Fibroblast of the aortic adventitia (primary cell): ENCODE data around the gene NSD1. TPM values are rescaled to one million over a fixed set of nuclear protein-coding genes. Genes with fewer than 3 reads are reported as not detected.
"Not testable (repeated sequence)": the region's sequence is repeated elsewhere in the genome, so short reads cannot be mapped to it uniquely, and the experiment has no call there.

Source experiments
- DNase-seq: peaks from one replicate; pipeline ENCODE4 v3.0.0-alpha.2; 2010; ENCODE audit warnings: low read depth
- H3K4me3 ChIP-seq: 2 replicates; pipeline ENCODE4 v1.5.1; 2011; ENCODE audit warnings: low read depth, mild to moderate bottlenecking, control low read depth, low read length, moderate library complexity
- total RNA-seq: library from RNA; depleted of rRNA; stranded (reverse); fragments of >200 nt; gene quantifications from 2 replicates; pipeline ENCODE4 v1.2.3, GENCODE V29; 2012; ENCODE audit warnings: low replicate concordance
- TF ChIP-seq, protein P1 (sequence below): IDR thresholded peaks from 2 replicates; pipeline ENCODE4 v1.5.1; 2011; ENCODE audit warnings: mild to moderate bottlenecking, low read length, control low read depth, inconsistent platforms; ENCODE audit not compliant: insufficient read depth

The NSD1 gene
- total RNA-seq, 1 donor, result 50.3 TPM

DNA sequence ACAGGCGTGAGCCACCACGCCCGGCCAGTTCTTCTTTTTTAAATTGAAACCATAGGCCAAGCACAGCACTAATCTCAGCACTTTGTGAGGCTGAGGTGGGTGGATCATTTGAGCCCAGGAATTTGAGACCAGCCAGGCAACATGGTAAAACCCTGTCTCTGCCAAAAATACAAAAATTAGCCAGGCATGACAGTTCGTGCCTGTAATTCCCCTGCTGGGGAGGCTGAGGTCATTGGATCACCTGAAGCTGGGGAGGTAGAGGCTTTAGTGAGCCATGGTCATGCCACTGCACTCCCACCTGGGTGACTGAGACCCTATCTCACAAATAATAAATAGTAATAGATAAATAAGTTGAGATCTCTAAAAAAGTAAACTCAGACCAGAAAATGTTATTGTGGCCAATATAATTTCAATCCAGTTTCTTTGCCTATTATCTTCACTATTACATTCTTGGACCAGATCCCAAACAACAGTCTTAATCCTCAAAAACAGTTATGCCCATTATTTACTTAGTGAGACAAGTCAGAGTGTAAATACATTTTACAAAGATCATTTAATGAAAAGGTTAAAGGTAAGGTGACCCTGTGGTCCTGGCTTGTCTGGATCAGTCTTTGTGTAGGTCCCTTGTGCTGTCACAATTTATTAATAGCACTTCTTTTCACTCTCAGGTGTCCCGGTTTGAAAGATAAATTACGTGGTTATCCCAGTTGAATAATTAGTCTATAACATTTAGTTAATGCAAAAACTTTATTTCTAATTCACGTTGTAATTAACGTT lies 116.4 kb downstream of the NSD1 start:
- no peak for DNase-seq
- no peak overlapping the region for H3K4me3 ChIP-seq
- TF ChIP-seq, protein P1, sequence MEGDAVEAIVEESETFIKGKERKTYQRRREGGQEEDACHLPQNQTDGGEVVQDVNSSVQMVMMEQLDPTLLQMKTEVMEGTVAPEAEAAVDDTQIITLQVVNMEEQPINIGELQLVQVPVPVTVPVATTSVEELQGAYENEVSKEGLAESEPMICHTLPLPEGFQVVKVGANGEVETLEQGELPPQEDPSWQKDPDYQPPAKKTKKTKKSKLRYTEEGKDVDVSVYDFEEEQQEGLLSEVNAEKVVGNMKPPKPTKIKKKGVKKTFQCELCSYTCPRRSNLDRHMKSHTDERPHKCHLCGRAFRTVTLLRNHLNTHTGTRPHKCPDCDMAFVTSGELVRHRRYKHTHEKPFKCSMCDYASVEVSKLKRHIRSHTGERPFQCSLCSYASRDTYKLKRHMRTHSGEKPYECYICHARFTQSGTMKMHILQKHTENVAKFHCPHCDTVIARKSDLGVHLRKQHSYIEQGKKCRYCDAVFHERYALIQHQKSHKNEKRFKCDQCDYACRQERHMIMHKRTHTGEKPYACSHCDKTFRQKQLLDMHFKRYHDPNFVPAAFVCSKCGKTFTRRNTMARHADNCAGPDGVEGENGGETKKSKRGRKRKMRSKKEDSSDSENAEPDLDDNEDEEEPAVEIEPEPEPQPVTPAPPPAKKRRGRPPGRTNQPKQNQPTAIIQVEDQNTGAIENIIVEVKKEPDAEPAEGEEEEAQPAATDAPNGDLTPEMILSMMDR, result no peak

DNA sequence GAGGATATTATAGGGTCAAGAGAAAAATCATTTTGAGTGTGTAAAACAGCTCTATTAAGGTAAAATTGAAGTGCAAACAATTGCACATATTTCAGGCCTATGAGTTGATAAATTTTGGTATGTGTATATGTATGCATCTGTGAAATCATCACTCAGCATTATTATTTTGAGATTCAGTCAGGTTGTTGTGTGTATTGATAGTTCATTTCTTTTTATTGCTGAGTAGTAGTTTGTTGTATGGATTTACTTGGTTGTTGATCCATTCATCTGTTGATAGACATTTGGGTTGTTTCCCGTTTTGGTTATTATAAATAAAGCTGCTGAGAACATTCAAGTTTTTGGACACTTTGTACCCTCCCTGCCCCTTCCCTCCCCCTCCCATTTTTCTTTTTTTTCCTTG lies 119.7 kb downstream of the NSD1 start:
- DNase-seq, result no peak

DNA sequence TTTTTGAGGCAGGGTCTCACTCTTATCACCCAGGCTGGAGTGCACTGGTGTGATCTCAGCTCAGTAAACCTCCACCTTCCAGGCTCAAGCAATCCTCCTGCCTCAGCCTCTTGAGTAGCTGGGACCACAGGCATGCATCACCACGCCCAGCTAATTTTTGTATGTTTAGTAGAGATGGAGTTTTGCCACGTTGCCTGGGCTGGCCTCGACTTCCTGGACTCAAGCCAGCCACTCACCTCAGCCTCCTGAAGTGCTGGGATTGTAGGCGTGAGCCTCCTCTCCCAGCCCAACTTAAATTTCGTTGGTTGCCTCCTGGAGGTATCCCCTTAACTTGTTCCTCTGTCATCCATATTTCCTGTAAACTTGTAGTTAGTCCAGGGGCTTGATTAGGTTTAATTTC lies 122.7 kb downstream of the NSD1 start:
- TF ChIP-seq, protein P1, result no peak
- peak; percentile 18 for DNase-seq
- H3K4me3 ChIP-seq, result no peak overlapping the region

More for the DNA sequence above, 119.7 kb downstream of the NSD1 start:
- H3K4me3 ChIP-seq, result no peak overlapping the region
- TF ChIP-seq, protein P1, result no peak

DNA sequence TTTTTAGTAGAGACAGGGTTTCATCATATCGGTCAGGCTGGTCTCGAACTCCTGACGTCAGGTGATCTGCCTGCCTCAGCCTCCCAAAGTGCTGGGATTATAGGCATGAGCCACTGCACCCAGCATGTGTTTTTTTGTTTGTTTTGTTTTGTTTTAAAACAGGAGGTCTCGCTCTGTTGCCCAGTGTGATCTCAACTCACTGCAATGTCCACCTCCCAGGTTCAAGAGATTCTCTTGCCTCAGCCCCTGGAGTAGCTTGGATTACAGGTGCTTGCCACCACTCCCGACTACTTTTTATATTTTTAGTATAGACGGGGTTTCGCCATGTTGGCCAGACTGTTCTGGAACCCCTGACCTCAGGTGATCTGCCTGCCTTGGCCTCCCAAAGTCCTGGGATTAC lies 125.1 kb downstream of the NSD1 start:
- not testable (repeated sequence) for DNase-seq, H3K4me3 ChIP-seq

DNA sequence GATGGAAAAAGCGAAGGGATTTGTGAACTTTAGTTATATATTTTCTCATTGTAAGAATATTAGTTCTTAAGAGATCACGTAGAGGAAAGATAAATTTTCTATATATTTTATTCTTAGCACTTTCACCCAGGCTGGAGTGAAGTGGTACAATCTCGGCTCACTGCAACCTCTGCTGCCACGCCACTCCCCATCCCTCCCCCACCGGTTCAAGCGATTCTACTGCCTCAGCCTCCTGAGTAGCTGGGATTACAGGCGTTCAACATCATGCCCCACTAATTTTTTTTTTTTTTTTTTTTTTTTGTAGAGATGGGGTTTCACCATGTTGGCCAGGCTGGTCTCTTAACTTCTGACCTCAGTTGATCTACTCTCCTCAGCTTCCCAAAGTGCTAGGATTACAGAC lies 127.4 kb downstream of the NSD1 start:
- DNase-seq, result no peak
- no peak overlapping the region for H3K4me3 ChIP-seq
- TF ChIP-seq, protein P1, result no peak

DNA sequence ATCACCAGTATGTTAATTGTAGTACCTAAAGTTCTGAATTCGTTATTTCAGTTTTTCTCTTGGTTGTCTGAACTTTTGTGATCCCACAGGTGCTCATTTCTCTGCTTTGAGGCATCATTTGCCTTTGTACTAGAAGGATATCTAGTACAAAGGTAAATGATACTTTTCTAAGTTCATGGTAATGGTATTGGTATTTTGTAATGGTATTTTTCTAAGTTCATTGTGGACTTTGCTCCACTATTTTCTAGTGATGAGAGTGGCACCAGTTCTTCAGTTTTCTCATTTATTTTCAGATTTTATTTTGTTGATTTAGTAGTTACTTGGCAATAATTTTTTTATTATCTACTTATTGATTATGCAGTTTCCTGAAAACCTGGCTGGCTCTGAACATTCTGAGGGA lies 127.9 kb downstream of the NSD1 start:
- no peak overlapping the region for H3K4me3 ChIP-seq
- TF ChIP-seq, protein P1, result no peak
- no peak for DNase-seq

DNA sequence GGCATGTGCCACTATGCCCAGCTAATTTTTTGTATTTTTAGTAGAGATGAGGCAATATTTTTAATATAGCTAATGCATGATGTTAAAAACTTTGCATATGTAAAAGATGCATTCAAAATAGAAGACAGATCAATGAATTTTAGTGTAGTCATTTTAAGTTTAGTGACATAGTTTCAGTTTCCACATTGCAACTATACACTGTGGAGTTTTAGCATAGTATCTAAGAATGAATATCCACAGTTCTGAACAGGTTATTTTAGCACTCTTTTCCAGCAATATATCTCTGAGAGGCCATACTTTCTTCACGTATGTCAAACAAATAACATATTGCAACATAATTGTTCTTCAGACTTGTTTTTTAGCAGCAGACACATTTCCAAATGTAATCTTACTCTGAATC lies 130.6 kb downstream of the NSD1 start:
- H3K4me3 ChIP-seq, result no peak overlapping the region
- DNase-seq, result no peak
- TF ChIP-seq, protein P1, result no peak
